ENCODE data around the gene CYP1A2. TPM values are rescaled to one million over a fixed set of nuclear protein-coding genes. Genes with fewer than 3 reads are reported as not detected.

CYP1A2 gene
- total RNA-seq, 1 donor = not detected

DNA sequence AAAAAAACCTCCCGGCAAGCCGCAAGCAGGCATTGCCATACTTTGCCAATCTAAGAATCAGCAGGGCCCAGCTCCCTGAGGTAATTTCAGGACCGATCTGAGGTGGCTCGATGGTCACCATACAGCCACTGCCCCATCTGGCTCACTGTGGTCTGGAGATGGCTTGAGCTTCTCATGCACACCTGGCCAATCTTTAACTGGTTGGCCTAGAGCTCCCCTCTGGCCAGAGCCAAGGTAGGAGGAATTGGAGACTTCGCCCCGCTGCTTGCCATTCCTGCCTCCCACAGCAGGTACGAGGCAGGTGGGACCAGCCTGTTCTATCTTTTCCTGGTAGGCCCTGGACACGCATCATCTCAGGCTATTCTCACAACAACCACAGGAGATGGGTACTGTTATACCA lies 10.1 kb downstream of the CYP1A2 start:
- no peak for TF ChIP-seq CTCF (IDR thresholded peaks at IDR 0.05; ENCODE audit: insufficient read depth, low read depth, low read length)
- no peak for DNase-seq (ENCODE audit: low read depth)

GRCh38 chr15:74762791-74763150 lies 14.1 kb downstream of the CYP1A2 start:
- H3K4me3 ChIP-seq (ENCODE audit: low read depth, low read length) = no peak overlapping the region
- TF ChIP-seq CTCF (IDR thresholded peaks at IDR 0.05; ENCODE audit: insufficient read depth, low read depth, low read length) = no peak
- no peak for DNase-seq (ENCODE audit: low read depth)

More for the DNA sequence above, 10.1 kb downstream of the CYP1A2 start:
- H3K4me3 ChIP-seq (ENCODE audit: low read depth, low read length) = no peak overlapping the region

DNA sequence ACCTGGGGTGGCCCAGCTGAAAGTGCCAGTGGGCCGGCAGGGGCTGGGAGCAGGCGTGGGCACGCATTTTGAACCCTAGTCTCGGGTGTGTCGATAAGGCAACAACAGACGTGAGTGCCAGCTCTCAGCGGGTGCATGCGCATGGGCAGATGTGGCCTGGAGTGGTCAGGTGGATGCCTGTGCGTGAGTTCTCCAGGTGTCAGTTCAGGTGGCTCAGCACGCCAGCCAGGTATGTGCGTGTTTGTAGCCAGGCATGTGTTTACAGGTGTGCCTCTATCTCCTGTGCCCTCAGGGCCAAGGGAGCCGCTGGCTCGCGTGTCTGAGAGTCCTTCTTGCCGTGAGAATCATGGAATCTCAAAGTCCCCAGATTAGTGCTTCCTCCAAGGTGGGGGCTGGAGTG lies 14.8 kb downstream of the CYP1A2 start:
- no peak for DNase-seq (ENCODE audit: low read depth)
- no peak for TF ChIP-seq CTCF (IDR thresholded peaks at IDR 0.05; ENCODE audit: insufficient read depth, low read depth, low read length)
- no peak overlapping the region for H3K4me3 ChIP-seq (ENCODE audit: low read depth, low read length)

DNA sequence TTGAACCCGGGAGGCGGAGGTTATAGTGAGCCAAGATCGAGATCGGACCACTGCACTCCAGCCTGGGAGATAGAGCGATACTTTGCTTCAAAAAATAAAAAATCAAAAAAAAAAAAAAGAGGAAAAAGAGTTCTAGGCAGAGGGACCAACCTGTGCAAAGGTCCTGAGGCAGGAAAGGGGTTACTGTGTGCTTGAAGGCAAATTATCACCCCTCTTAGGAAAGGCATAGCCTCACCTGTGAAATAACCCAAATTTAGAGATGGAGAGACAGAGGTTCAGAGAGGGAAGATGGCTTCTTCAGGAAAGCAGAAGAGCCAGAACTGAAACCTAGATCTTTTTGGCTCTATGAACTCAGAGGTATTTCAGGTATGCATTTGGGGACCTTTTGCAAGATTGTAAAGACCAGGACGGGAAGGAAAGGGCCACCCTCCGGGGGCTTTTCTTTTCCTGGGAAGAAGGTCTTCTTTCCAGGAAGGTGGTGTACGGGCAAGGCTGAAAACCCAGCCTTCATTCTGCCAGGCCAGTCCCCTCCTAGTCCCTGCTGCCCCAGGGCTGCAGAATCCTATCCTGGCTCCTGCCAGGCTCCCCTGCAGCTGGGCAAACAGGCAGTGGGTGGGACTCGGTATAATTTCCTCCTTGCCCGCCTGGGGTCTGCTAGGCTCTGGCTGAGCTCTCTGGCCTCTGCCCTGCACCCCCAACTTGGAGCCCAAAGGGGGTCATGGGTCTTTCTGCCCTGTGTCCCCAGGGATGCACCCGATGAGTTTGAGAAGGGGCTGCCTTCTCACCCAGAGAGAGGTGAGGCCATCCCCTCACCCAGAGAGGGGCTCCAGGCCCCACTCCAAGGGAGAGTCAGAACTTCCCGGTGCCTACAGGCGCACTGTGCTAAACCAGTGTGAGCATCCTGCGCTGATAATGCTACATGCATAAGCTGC lies 18.8 kb downstream of the CYP1A2 start:
- no peak overlapping the region for H3K4me3 ChIP-seq (ENCODE audit: low read depth, low read length)
- TF ChIP-seq CTCF (IDR thresholded peaks at IDR 0.05; ENCODE audit: insufficient read depth, low read depth, low read length) = no peak
- DNase-seq (ENCODE audit: low read depth) = no peak

- peak overlapping the region; percentile 23 for H3K4me3 ChIP-seq (ENCODE audit: low read depth, low read length)
- DNase-seq (ENCODE audit: low read depth) = no peak
- TF ChIP-seq CTCF (IDR thresholded peaks at IDR 0.05; ENCODE audit: insufficient read depth, low read depth, low read length) = no peak
Measured at GRCh38 chr15:74768099-74768770, 19.6 kb downstream of the CYP1A2 start.

DNA sequence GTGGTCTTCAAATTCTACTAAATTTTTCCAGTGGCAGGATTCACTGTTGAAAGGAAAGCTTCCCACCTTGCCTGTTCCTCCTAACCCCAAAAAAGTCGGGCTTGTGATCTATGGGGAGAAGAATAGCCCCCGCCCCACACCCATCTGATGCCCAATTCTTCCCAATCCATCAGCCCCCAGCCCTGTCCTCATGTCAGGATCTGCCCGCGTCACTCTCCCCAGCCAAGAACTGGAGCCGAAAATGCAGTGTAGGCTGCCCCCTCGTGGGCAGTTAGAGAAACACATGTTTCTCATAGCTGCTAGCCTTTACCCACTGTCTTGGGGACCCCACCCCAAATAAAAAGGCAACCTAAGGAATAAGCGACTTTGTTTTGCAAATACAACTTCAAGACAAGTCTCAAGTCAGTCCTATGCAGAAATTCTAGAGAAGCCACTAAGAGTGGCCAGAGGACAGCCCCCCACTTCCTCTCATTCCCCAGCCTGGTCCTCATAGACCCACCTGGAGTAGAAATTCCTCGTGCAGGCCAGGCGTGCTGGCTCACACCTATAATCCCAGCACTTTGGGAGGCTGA lies 20.2 kb downstream of the CYP1A2 start:
- peak; percentile 77 for TF ChIP-seq CTCF (IDR thresholded peaks at IDR 0.05; ENCODE audit: insufficient read depth, low read depth, low read length)
- DNase-seq (ENCODE audit: low read depth) = peak; percentile 49
- H3K4me3 ChIP-seq (ENCODE audit: low read depth, low read length) = peak overlapping the region; percentile 23
